ENCODE measurements around the gene RIPK4. TPM values are rescaled to one million over a fixed set of nuclear protein-coding genes. Genes with fewer than 3 reads are reported as not detected.

RIPK4 gene
- polyA plus RNA-seq, 3 donors: 0.05 to 0.09 TPM; not detected in 1

DNA sequence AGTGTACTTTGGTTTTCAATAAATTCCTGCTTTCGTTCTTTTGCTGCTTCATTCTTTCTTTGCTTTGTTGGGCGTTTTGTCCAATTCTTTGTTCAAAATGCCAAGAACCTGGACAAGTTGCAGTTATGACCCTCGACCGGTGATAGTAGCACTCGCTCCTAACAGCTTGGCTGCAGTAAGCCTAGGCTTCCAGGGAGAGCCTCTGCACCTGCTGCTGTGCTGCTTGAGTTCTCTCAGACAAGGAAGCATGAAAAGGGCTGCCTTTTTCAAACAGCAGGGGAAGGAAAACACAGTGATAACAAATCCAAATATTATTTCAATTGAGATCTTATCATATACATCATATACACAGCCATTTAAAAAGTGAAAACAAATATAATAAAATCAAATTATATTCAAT lies 12.8 kb upstream of the RIPK4 start:
- H4K20me1 ChIP-seq (ENCODE audit: insufficient read depth, low read length): no peaks in the 10 kb centered on the region
- no peaks in the 10 kb centered on the region for H3K79me2 ChIP-seq (ENCODE audit: insufficient read depth, low read length)
- H3K4me3 Mint-ChIP-seq: peak overlapping the region in 1 of 2 donors; percentile 57
- WGBS (ENCODE audit: insufficient coverage): 64% methylated on average over 5 of the region's 5 CpGs
- peaks cover 30 to 61% of the 10 kb centered on the region in 2 donors for H3K27me3 ChIP-seq (ENCODE audit: control insufficient read depth in 2 of 2, insufficient read depth in 2 of 2, low read length in 2 of 2)
- no peak overlapping the region for H3K4me2 ChIP-seq (replicated peaks; ENCODE audit: extremely low read depth, low read length, poor library complexity, severe bottlenecking)
- H3K4me1 ChIP-seq (ENCODE audit: control insufficient read depth in 1 of 2, insufficient read depth in 2 of 2, low read length in 2 of 2): peaks cover 0 to 6% of the 10 kb centered on the region in 2 donors
- intact Hi-C loops (cut with micrococcal nuclease): loop anchor here in 1 of 2 donors (2.0 kb wide), 1 partner anchor 167 kb away; no protein-coding TSS in a partner anchor
- H3K36me3 ChIP-seq (replicated peaks in 1 of 2; ENCODE audit: control insufficient read depth in 1 of 2, insufficient read depth in 2 of 2, low read length in 2 of 2): no peaks in the 10 kb centered on the region
- DNase-seq: no peak
- H3K4me3 ChIP-seq (replicated peaks in 1 of 3; ENCODE audit: low read depth in 2 of 3, low read length in 3 of 3): no peak overlapping the region
- no peaks in the 10 kb centered on the region for H3K36me3 Mint-ChIP-seq
- no peak for TF ChIP-seq CTCF (IDR thresholded peaks at IDR 0.05)
- H3K27ac Mint-ChIP-seq: no peak overlapping the region
- H3K9me3 Mint-ChIP-seq: peaks cover 0 to 4% (median 0%) of the 10 kb centered on the region in 7 donors
- peaks cover 38 to 77% (median 72%) of the 10 kb centered on the region in 3 donors for H3K27me3 Mint-ChIP-seq (ENCODE audit: low read depth in 3 of 3)
- no peaks in the 10 kb centered on the region for H3K9me3 ChIP-seq (replicated peaks in 1 of 2; ENCODE audit: control insufficient read depth in 1 of 2, insufficient read depth in 1 of 2, low read length in 2 of 2)
- no peak overlapping the region for H3K9ac ChIP-seq (ENCODE audit: insufficient read depth, low read length, poor library complexity, severe bottlenecking)
- H3K27ac ChIP-seq (ENCODE audit: low read depth in 1 of 2, low read length in 2 of 2): no peak overlapping the region
- H2AFZ ChIP-seq (ENCODE audit: insufficient read depth, low read depth, low read length, poor library complexity, severe bottlenecking): no peak overlapping the region
- peaks cover 24% of the 10 kb centered on the region for H3K4me1 Mint-ChIP-seq

GRCh38 chr21:41778930-41779600 lies 12.2 kb upstream of the RIPK4 start:
- no peaks in the 10 kb centered on the region for H4K20me1 ChIP-seq (ENCODE audit: insufficient read depth, low read length)
- H3K36me3 Mint-ChIP-seq: no peaks in the 10 kb centered on the region
- no peak overlapping the region for H3K9ac ChIP-seq (ENCODE audit: insufficient read depth, low read length, poor library complexity, severe bottlenecking)
- peak overlapping the region in 1 of 2 donors; percentile 35 for H3K4me3 Mint-ChIP-seq
- H3K4me2 ChIP-seq (replicated peaks; ENCODE audit: extremely low read depth, low read length, poor library complexity, severe bottlenecking): no peak overlapping the region
- peaks cover 33 to 62% of the 10 kb centered on the region in 2 donors for H3K27me3 ChIP-seq (ENCODE audit: control insufficient read depth in 2 of 2, insufficient read depth in 2 of 2, low read length in 2 of 2)
- intact Hi-C loops (cut with micrococcal nuclease): loop anchor here (1.0 to 2.0 kb wide), 2 partner anchors 166 to 167 kb away; no protein-coding TSS in a partner anchor
- peaks cover 0 to 6% of the 10 kb centered on the region in 2 donors for H3K4me1 ChIP-seq (ENCODE audit: control insufficient read depth in 1 of 2, insufficient read depth in 2 of 2, low read length in 2 of 2)
- no peak overlapping the region for H2AFZ ChIP-seq (ENCODE audit: insufficient read depth, low read depth, low read length, poor library complexity, severe bottlenecking)
- H3K27me3 Mint-ChIP-seq (ENCODE audit: low read depth in 3 of 3): peaks cover 38 to 75% (median 70%) of the 10 kb centered on the region in 3 donors
- WGBS (ENCODE audit: insufficient coverage): 29% methylated on average over 4 of the region's 16 CpGs
- H3K36me3 ChIP-seq (replicated peaks in 1 of 2; ENCODE audit: control insufficient read depth in 1 of 2, insufficient read depth in 2 of 2, low read length in 2 of 2): no peaks in the 10 kb centered on the region
- DNase-seq: no peak
- no peak for TF ChIP-seq CTCF (IDR thresholded peaks at IDR 0.05)
- H3K4me1 Mint-ChIP-seq: peaks cover 24% of the 10 kb centered on the region
- peaks cover 0 to 4% (median 0%) of the 10 kb centered on the region in 7 donors for H3K9me3 Mint-ChIP-seq
- peak overlapping the region in 4 of 7 donors; percentile 15 to 65 (median 55) for H3K27ac Mint-ChIP-seq
- H3K9me3 ChIP-seq (replicated peaks in 1 of 2; ENCODE audit: control insufficient read depth in 1 of 2, insufficient read depth in 1 of 2, low read length in 2 of 2): no peaks in the 10 kb centered on the region
- no peak overlapping the region for H3K27ac ChIP-seq (ENCODE audit: low read depth in 1 of 2, low read length in 2 of 2)
- no peaks in the 10 kb centered on the region for H3K79me2 ChIP-seq (ENCODE audit: insufficient read depth, low read length)
- no peak overlapping the region for H3K4me3 ChIP-seq (replicated peaks in 1 of 3; ENCODE audit: low read depth in 2 of 3, low read length in 3 of 3)
